ENCODE data around the gene SLC24A1. TPM values are rescaled to one million over a fixed set of nuclear protein-coding genes. Genes with fewer than 3 reads are reported as not detected.

SLC24A1 gene
- total RNA-seq = 1 to 10 TPM; 6.3 to 8.2 TPM
- polyA plus RNA-seq = 1 to 10 TPM in 1 of 2 donors, under 1 TPM in 1; 0.35 to 2.7 TPM

DNA sequence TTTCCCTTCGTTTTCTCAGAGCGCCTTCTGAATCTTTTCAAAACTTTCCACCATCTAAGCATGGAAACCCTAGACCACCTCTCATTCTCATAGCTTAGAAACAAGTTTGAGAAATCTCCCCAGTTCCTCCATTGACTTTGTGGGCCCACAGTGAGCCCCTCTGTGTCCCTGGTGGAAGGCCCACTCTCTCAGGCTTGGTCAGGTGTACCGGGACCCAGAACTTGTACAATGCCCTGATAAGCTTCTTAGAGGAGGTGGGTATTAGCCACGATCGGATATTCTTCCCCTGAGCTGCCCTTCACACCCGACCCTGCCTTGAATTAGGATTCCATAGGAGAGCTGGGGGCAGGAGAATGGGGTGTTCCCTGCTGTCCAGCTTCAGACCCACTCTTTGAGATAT lies at the start of gene SLC24A1:
TSS of gene SLC24A1 (plus strand) at position 301 of the 400 bp plus-strand sequence. CDS start 2,143 bp downstream, outside the sequence.
- Mint-ChIP-seq H3K36me3 (peaks cover 17 to 26% of the 10 kb centered on the region in 2 donors), H3K27me3 (no peaks in the 10 kb centered on the region), H3K27ac (peak within 1 kb of the TSS in 1 of 7 donors; percentile 43), H3K9me3 (no peaks in the 10 kb centered on the region), H3K4me1 (peaks cover 0 to 2% (median 0%) of the 10 kb centered on the region in 4 donors), H3K4me3 (no peak within 1 kb of the TSS)
- no peaks in the 10 kb centered on the region for H3K9me3 ChIP-seq (ENCODE audit: control insufficient read depth in 1 of 2, low read length in 2 of 2)
- DNase-seq = no peak
- no peak within 1 kb of the TSS for H3K27ac ChIP-seq (ENCODE audit: low read depth, low read length)
- H3K27me3 ChIP-seq (ENCODE audit: insufficient read depth, low read length) = no peaks in the 10 kb centered on the region
- intact Hi-C loops (cut with micrococcal nuclease) = no loop called here
- ChIA-PET POLR2A (ENCODE audit: partially characterized antibody) (interaction anchor here (1.2 kb wide), 1 partner anchor 10 kb away, joined by 3 read pairs; the partner anchor contains the start of gene INTS14), CTCF (ENCODE audit: partially characterized antibody) (interaction anchor here (0.8 to 1.8 kb wide), 2 partner anchors 17 to 241 kb away, joined by 3 to 4 read pairs; no protein-coding TSS in a partner anchor)
- no peaks in the 10 kb centered on the region for H3K4me1 ChIP-seq (ENCODE audit: insufficient read depth, low read length)
- H3K4me3 ChIP-seq (ENCODE audit: low read length in 2 of 2) = no peak within 1 kb of the TSS
- no peaks in the 10 kb centered on the region for H3K36me3 ChIP-seq (ENCODE audit: insufficient read depth, low read length)

- POLR2A ChIA-PET (ENCODE audit: partially characterized antibody) = interaction anchor here (0.9 kb wide), 1 partner anchor 9 kb away, joined by 3 read pairs; no protein-coding TSS in a partner anchor
- H3K36me3 ChIP-seq (ENCODE audit: insufficient read depth, low read length) = peaks cover 33% of the 10 kb centered on the region
- H3K27ac Mint-ChIP-seq = peak overlapping the region in 1 of 7 donors; percentile 46
These were observed 49.8 kb upstream of the SLC24A1 start for GRCh38 chr15:65571971-65572370.

GRCh38 chr15:65576664-65577063 lies 45.1 kb upstream of the SLC24A1 start:
- ChIA-PET CTCF (ENCODE audit: partially characterized antibody) (interaction anchor here (0.6 kb wide), 1 partner anchor 278 kb away, joined by 4 read pairs; no protein-coding TSS in a partner anchor), POLR2A (ENCODE audit: partially characterized antibody) (no interaction called here)
- no peak for DNase-seq
- peaks cover 35% of the 10 kb centered on the region for H3K36me3 ChIP-seq (ENCODE audit: insufficient read depth, low read length)
- no peaks in the 10 kb centered on the region for H3K4me1 Mint-ChIP-seq
- H3K27ac ChIP-seq (ENCODE audit: low read depth, low read length) = no peak overlapping the region
- H3K4me1 ChIP-seq (ENCODE audit: insufficient read depth, low read length) = no peaks in the 10 kb centered on the region
- peak overlapping the region in 2 of 7 donors; percentile 16 to 65 for H3K27ac Mint-ChIP-seq
- H3K27me3 Mint-ChIP-seq = no peaks in the 10 kb centered on the region
- H3K36me3 Mint-ChIP-seq = peaks cover 41 to 62% of the 10 kb centered on the region in 2 donors
- no peaks in the 10 kb centered on the region for H3K9me3 Mint-ChIP-seq
- no peak overlapping the region for H3K4me3 ChIP-seq (ENCODE audit: low read length in 2 of 2)
- intact Hi-C loops (cut with micrococcal nuclease) = no loop called here
- no peaks in the 10 kb centered on the region for H3K27me3 ChIP-seq (ENCODE audit: insufficient read depth, low read length)
- no peak overlapping the region for H3K4me3 Mint-ChIP-seq
- no peaks in the 10 kb centered on the region for H3K9me3 ChIP-seq (ENCODE audit: control insufficient read depth in 1 of 2, low read length in 2 of 2)

More at GRCh38 chr15:65571971-65572370, 49.8 kb upstream of the SLC24A1 start:
- Histone ChIP-seq H3K4me1 (ENCODE audit: insufficient read depth, low read length) (no peaks in the 10 kb centered on the region), H3K27ac (ENCODE audit: low read depth, low read length) (no peak overlapping the region), H3K9me3 (ENCODE audit: control insufficient read depth in 1 of 2, low read length in 2 of 2) (no peaks in the 10 kb centered on the region), H3K4me3 (ENCODE audit: low read length in 2 of 2) (no peak overlapping the region), H3K27me3 (ENCODE audit: insufficient read depth, low read length) (no peaks in the 10 kb centered on the region)
- peaks cover 0 to 2% (median 0%) of the 10 kb centered on the region in 8 donors for H3K9me3 Mint-ChIP-seq
- intact Hi-C loops (cut with micrococcal nuclease) = no loop called here
- no peaks in the 10 kb centered on the region for H3K4me1 Mint-ChIP-seq
- CTCF ChIA-PET (ENCODE audit: partially characterized antibody) = no interaction called here
- H3K27me3 Mint-ChIP-seq = no peaks in the 10 kb centered on the region
- H3K4me3 Mint-ChIP-seq = no peak overlapping the region
- DNase-seq = no peak
- peaks cover 34 to 51% of the 10 kb centered on the region in 2 donors for H3K36me3 Mint-ChIP-seq

- POLR2A ChIA-PET (ENCODE audit: partially characterized antibody) = no interaction called here
- Histone ChIP-seq H3K36me3 (ENCODE audit: insufficient read depth, low read length) (peaks cover 35% of the 10 kb centered on the region), H3K27ac (ENCODE audit: low read depth, low read length) (no peak overlapping the region), H3K4me1 (ENCODE audit: insufficient read depth, low read length) (no peaks in the 10 kb centered on the region), H3K9me3 (ENCODE audit: control insufficient read depth in 1 of 2, low read length in 2 of 2) (no peaks in the 10 kb centered on the region), H3K27me3 (ENCODE audit: insufficient read depth, low read length) (no peaks in the 10 kb centered on the region), H3K4me3 (ENCODE audit: low read length in 2 of 2) (no peak overlapping the region)
- CTCF ChIA-PET (ENCODE audit: partially characterized antibody) = interaction anchor here (0.6 kb wide), 1 partner anchor 278 kb away, joined by 4 read pairs; no protein-coding TSS in a partner anchor
- Mint-ChIP-seq H3K9me3 (no peaks in the 10 kb centered on the region), H3K4me3 (no peak overlapping the region), H3K4me1 (peaks cover 0 to 4% (median under 1%) of the 10 kb centered on the region in 4 donors), H3K27ac (peak overlapping the region in 3 of 7 donors; percentile 64 to 74 (median 65)), H3K27me3 (no peaks in the 10 kb centered on the region), H3K36me3 (peaks cover 44 to 64% of the 10 kb centered on the region in 2 donors)
- DNase-seq = no peak
- intact Hi-C loops (cut with micrococcal nuclease) = no loop called here
These were observed 44.4 kb upstream of the SLC24A1 start for GRCh38 chr15:65577129-65577996.

DNA sequence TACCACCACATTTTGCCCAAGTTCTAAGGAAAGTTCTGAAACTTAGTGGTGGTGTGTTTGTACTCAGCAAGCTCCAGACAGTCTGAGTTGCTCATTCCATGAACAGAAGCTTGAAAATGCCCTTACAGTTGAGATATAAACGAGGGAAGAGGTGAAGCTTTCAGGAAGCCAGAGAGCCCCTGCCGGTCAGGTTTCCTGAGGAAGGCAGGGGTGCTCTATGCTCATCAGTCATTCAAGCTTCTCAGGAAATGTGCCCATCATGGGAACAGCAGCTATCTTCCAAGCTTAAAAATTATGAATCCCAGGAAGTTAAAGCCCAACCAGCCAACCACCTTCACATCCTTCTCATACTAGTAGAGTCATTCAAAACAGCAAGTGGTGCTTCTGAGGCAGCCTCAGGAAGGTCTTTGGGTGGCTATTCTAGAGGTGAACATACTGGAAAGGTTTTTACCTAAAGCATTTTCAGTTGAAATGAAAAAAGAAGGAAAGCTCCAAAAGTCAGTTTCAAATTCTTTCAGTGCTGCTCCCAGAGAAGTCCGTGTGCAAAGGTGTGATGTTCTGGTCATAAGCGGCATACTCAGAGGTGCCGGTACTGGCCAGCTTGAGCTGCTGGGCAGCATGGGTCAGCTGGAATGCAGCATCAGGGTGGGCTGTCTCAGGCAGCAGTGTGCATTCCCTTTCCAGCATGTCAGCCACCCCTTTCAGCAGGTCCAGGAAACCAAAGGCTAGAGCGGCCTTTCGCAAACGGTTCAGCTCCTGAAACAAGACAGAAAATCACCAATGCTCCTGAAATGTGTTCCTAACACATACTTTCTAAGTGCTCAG lies 42.6 kb upstream of the SLC24A1 start:
- Histone ChIP-seq H3K27ac (ENCODE audit: low read depth, low read length) (no peak overlapping the region), H3K4me1 (ENCODE audit: insufficient read depth, low read length) (peaks cover 11% of the 10 kb centered on the region), H3K36me3 (ENCODE audit: insufficient read depth, low read length) (peaks cover 32% of the 10 kb centered on the region), H3K4me3 (ENCODE audit: low read length in 2 of 2) (no peak overlapping the region), H3K9me3 (ENCODE audit: control insufficient read depth in 1 of 2, low read length in 2 of 2) (no peaks in the 10 kb centered on the region), H3K27me3 (ENCODE audit: insufficient read depth, low read length) (no peaks in the 10 kb centered on the region)
- Mint-ChIP-seq H3K9me3 (no peaks in the 10 kb centered on the region), H3K4me1 (peaks cover 11 to 22% (median 15%) of the 10 kb centered on the region in 4 donors), H3K27me3 (no peaks in the 10 kb centered on the region), H3K36me3 (peaks cover 56 to 71% of the 10 kb centered on the region in 2 donors), H3K27ac (peak overlapping the region in 3 of 7 donors; percentile 22 to 48 (median 26)), H3K4me3 (no peak overlapping the region)
- intact Hi-C loops (cut with micrococcal nuclease) = no loop called here
- POLR2A ChIA-PET (ENCODE audit: partially characterized antibody) = interaction anchor here (0.7 to 1.9 kb wide), 4 partner anchors 17 to 48 kb away, joined by 3 to 6 read pairs (median 3); partner anchors contain the start of genes HACD3 and INTS14
- no peak for DNase-seq
- CTCF ChIA-PET (ENCODE audit: partially characterized antibody) = no interaction called here

DNA sequence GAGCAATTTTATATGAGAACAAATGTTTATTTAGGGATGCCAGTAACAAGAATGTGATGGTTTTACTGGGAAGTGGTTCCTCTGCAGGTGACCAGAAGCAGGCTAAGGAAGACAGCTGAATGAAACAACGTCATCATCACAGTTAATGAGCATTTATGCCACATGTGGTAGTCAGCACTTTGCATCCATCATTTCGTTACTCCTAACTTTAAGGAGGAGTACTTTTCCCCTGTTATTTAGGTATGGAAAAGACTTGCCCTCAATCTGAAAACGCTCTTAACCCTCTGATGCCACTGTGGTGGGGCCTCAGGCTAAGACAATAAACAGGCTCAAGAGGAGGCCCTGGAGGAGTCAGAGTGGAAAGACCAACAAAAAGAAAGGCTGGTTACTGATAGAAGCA lies 42.0 kb upstream of the SLC24A1 start:
- peaks cover 17 to 28% (median 21%) of the 10 kb centered on the region in 4 donors for H3K4me1 Mint-ChIP-seq
- no peak overlapping the region for H3K4me3 Mint-ChIP-seq
- Histone ChIP-seq H3K36me3 (ENCODE audit: insufficient read depth, low read length) (peaks cover 29% of the 10 kb centered on the region), H3K9me3 (ENCODE audit: control insufficient read depth in 1 of 2, low read length in 2 of 2) (no peaks in the 10 kb centered on the region), H3K4me1 (ENCODE audit: insufficient read depth, low read length) (peaks cover 17% of the 10 kb centered on the region), H3K4me3 (ENCODE audit: low read length in 2 of 2) (no peak overlapping the region), H3K27me3 (ENCODE audit: insufficient read depth, low read length) (no peaks in the 10 kb centered on the region), H3K27ac (ENCODE audit: low read depth, low read length) (no peak overlapping the region)
- peak overlapping the region in 4 of 7 donors; percentile 39 to 92 (median 82) for H3K27ac Mint-ChIP-seq
- intact Hi-C loops (cut with micrococcal nuclease) = no loop called here
- ChIA-PET POLR2A (ENCODE audit: partially characterized antibody) (interaction anchor here (1.4 to 1.9 kb wide), 2 partner anchors 31 to 49 kb away, joined by 3 to 6 read pairs; partner anchors contain the start of genes HACD3 and INTS14), CTCF (ENCODE audit: partially characterized antibody) (interaction anchor here (1.1 kb wide), 1 partner anchor 12 kb away, joined by 3 read pairs; no protein-coding TSS in a partner anchor)
- no peaks in the 10 kb centered on the region for H3K9me3 Mint-ChIP-seq
- no peak for DNase-seq
- H3K27me3 Mint-ChIP-seq = no peaks in the 10 kb centered on the region
- H3K36me3 Mint-ChIP-seq = peaks cover 63 to 73% of the 10 kb centered on the region in 2 donors

Measured in CD4-positive, alpha-beta memory T cell (primary cell).